ENCODE results near the gene CD7. TPM values are rescaled to one million over a fixed set of nuclear protein-coding genes. Genes with fewer than 3 reads are reported as not detected.

Gene CD7
- total RNA-seq, 1 experiment from 2014 or later = 0.77 TPM

DNA sequence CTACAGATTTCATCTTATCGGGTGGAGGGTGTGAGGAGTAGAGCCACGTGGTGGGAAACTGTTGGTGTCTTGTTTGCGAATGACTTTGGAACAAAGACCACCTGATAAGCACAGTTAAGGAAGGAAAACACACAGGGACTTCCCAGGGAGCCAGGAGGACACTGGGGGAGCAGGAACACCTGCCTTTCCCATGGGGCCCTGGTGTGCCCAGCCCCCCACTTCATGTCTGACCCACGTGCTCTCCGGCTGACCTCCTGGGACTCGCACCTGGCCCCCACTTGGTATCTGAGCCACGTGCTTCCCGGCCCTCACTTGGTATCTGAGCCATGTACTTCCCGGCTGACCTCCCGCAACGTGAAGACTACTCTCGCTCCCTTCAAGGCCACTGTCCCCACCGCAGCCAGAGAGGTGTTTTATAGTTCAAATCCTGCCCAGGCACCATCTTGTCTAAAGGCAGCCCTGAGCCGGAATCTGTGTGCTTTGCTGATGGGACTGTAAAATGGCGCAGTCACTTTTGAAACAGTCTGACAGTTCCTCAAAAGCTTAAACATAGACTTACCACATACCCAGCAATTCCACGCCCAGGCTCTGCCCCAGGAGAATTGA is 38.5 kb downstream of the CD7 start:
- CTCF ChIA-PET = no interaction called here
- Histone ChIP-seq H3K4me3 (ENCODE audit: low read depth in 2 of 2, low read length in 2 of 2) (no peak overlapping the region), H3K27me3 (ENCODE audit: control insufficient read depth, insufficient read depth, low read length) (no peaks in the 10 kb centered on the region), H3K4me1 (ENCODE audit: control insufficient read depth, insufficient read depth, low read length) (peaks cover 34% of the 10 kb centered on the region), H3K36me3 (ENCODE audit: control insufficient read depth, insufficient read depth, low read length) (no peaks in the 10 kb centered on the region), H3K27ac (ENCODE audit: low read length) (no peak overlapping the region), H3K9me3 (ENCODE audit: control insufficient read depth, insufficient read depth, low read depth, low read length) (no peaks in the 10 kb centered on the region)
- intact Hi-C loops (cut with micrococcal nuclease; ENCODE audit: unreplicated experiment) (no loop called here), in situ Hi-C loops (cut with HindIII; ENCODE audit: low pct_unique_long_range_greater_than_20kb, low sequenced_read_pairs) (no loop called here)
- ATAC-seq (no peak), DNase-seq (ENCODE audit: low read depth, low spot score) (no peak)
- POLR2A ChIA-PET = no interaction called here
- BruUV-seq (replicated peaks) = no TSS peak
- TF ChIP-seq SIN3A (IDR thresholded peaks at IDR 0.05; ENCODE audit: borderline replicate concordance, insufficient read depth, low read depth, low read length) = no peak
- no peak for TF ChIP-seq TCF7L2 (IDR thresholded peaks at IDR 0.05; ENCODE audit: low read depth, low read length)
- TF ChIP-seq CTCF (IDR thresholded peaks at IDR 0.05) = no peak
- TF ChIP-seq POLR2AphosphoS5 (IDR thresholded peaks at IDR 0.05; ENCODE audit: low read depth, low read length) = no peak
- no peak for TF ChIP-seq REST (IDR thresholded peaks at IDR 0.05; ENCODE audit: insufficient read depth in 1 of 2, low read depth in 2 of 2, low read length in 1 of 2)

GRCh38 chr17:82278308-82278707 is 39.1 kb downstream of the CD7 start:
- H3K27me3 ChIP-seq (ENCODE audit: control insufficient read depth, insufficient read depth, low read length) = no peaks in the 10 kb centered on the region
- H3K27ac ChIP-seq (ENCODE audit: low read length) = no peak overlapping the region
- intact Hi-C loops (cut with micrococcal nuclease; ENCODE audit: unreplicated experiment) (no loop called here), in situ Hi-C loops (cut with HindIII; ENCODE audit: low pct_unique_long_range_greater_than_20kb, low sequenced_read_pairs) (no loop called here)
- ATAC-seq = no peak
- ChIA-PET CTCF (no interaction called here), POLR2A (no interaction called here)
- no peaks in the 10 kb centered on the region; the same call in 1 of the 2 replicates for H3K36me3 ChIP-seq (ENCODE audit: control insufficient read depth, insufficient read depth, low read length)
- DNase-seq (ENCODE audit: low read depth, low spot score) = no peak
- H3K4me3 ChIP-seq (ENCODE audit: low read depth in 2 of 2, low read length in 2 of 2) = no peak overlapping the region
- BruUV-seq (replicated peaks) = no TSS peak
- H3K9me3 ChIP-seq (ENCODE audit: control insufficient read depth, insufficient read depth, low read depth, low read length) = no peaks in the 10 kb centered on the region
- TF ChIP-seq REST (IDR thresholded peaks at IDR 0.05; ENCODE audit: insufficient read depth in 1 of 2, low read depth in 2 of 2, low read length in 1 of 2) = no peak
- TF ChIP-seq POLR2AphosphoS5 (IDR thresholded peaks at IDR 0.05; ENCODE audit: low read depth, low read length) = no peak
- no peak for TF ChIP-seq TCF7L2 (IDR thresholded peaks at IDR 0.05; ENCODE audit: low read depth, low read length)
- TF ChIP-seq SIN3A (IDR thresholded peaks at IDR 0.05; ENCODE audit: borderline replicate concordance, insufficient read depth, low read depth, low read length) = no peak
- no peak for TF ChIP-seq CTCF (IDR thresholded peaks at IDR 0.05)
- H3K4me1 ChIP-seq (ENCODE audit: control insufficient read depth, insufficient read depth, low read length) = peaks cover 31% of the 10 kb centered on the region

Measured in Panc1 (cell line).